Measurements from ENCODE around the gene RASA2. TPM values are rescaled to one million over a fixed set of nuclear protein-coding genes. Genes with fewer than 3 reads are reported as not detected.

Gene RASA2
- total and polyA plus RNA-seq, 9 of the 15 experiments (the other 6 are each of a cell fraction or from before 2014, with no cell fraction given): 2.0 to 12.8 (median 9.5) TPM

DNA sequence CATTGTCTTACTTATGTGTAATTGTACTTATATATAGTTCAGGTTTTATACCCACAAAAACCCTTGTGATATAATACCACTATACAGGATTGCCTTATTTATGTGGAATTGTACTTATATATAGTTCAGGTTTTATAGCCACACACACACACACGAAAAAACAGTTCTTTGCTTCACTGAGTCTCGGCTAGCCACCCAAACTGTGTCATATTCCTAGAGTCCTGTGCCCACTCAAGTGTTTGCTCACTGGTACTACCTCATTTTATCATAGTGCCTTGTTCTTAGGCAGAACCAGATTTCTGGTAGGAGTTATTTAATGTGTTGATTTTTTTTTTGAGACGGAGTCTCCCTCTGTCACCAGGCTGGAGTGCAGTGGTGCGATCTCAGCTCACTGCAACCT is 12.5 kb downstream of the RASA2 start:
- TF ChIP-seq, protein P1, sequence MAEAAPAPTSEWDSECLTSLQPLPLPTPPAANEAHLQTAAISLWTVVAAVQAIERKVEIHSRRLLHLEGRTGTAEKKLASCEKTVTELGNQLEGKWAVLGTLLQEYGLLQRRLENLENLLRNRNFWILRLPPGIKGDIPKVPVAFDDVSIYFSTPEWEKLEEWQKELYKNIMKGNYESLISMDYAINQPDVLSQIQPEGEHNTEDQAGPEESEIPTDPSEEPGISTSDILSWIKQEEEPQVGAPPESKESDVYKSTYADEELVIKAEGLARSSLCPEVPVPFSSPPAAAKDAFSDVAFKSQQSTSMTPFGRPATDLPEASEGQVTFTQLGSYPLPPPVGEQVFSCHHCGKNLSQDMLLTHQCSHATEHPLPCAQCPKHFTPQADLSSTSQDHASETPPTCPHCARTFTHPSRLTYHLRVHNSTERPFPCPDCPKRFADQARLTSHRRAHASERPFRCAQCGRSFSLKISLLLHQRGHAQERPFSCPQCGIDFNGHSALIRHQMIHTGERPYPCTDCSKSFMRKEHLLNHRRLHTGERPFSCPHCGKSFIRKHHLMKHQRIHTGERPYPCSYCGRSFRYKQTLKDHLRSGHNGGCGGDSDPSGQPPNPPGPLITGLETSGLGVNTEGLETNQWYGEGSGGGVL (CRISPR knock-in tag; IDR thresholded peaks at IDR 0.05): no peak
- no peak for TF ChIP-seq SIN3B (IDR thresholded peaks at IDR 0.05; ENCODE audit: low read depth)
- TF ChIP-seq, protein P2, sequence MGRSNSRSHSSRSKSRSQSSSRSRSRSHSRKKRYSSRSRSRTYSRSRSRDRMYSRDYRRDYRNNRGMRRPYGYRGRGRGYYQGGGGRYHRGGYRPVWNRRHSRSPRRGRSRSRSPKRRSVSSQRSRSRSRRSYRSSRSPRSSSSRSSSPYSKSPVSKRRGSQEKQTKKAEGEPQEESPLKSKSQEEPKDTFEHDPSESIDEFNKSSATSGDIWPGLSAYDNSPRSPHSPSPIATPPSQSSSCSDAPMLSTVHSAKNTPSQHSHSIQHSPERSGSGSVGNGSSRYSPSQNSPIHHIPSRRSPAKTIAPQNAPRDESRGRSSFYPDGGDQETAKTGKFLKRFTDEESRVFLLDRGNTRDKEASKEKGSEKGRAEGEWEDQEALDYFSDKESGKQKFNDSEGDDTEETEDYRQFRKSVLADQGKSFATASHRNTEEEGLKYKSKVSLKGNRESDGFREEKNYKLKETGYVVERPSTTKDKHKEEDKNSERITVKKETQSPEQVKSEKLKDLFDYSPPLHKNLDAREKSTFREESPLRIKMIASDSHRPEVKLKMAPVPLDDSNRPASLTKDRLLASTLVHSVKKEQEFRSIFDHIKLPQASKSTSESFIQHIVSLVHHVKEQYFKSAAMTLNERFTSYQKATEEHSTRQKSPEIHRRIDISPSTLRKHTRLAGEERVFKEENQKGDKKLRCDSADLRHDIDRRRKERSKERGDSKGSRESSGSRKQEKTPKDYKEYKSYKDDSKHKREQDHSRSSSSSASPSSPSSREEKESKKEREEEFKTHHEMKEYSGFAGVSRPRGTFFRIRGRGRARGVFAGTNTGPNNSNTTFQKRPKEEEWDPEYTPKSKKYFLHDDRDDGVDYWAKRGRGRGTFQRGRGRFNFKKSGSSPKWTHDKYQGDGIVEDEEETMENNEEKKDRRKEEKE (IDR thresholded peaks at IDR 0.05; ENCODE audit: borderline replicate concordance in 1 of 2, control insufficient read depth in 1 of 2, low read depth in 2 of 2, low read length in 1 of 2): no peak
- ChIA-PET POLR2A (interaction anchor here (1.4 kb wide), 1 partner anchor 12 kb away, joined by 3 read pairs; no protein-coding TSS in a partner anchor), CTCF (ENCODE audit: low intra/inter-chr PET ratio) (interaction anchor here (1.2 kb wide), 1 partner anchor 63 kb away, joined by 3 read pairs; no protein-coding TSS in a partner anchor)
- WGBS (ENCODE audit: insufficient coverage, low coverage, missing lambda C conversion rate): 91% methylated on average over 4 of the region's 4 CpGs
- no peaks in the 10 kb centered on the region for H4K20me1 ChIP-seq (replicated peaks; ENCODE audit: control insufficient read depth, insufficient read depth, low read length)
- DNase-seq (ENCODE audit: extremely low read depth in 1 of 4, low spot score in 3 of 4): no peak
- peaks cover 59% of the 10 kb centered on the region for H3K79me2 ChIP-seq (ENCODE audit: control insufficient read depth, insufficient read depth, low read length)
- no peaks in the 10 kb centered on the region for H3K9me3 ChIP-seq (replicated peaks; ENCODE audit: control insufficient read depth, insufficient read depth, low read depth, low read length)
- no peak for FAIRE-seq
- no peaks in the 10 kb centered on the region for H3K9me1 ChIP-seq (ENCODE audit: control insufficient read depth, insufficient read depth, low read length)
- no peak overlapping the region for H2AFZ ChIP-seq (ENCODE audit: low read depth, low read length)
- intact Hi-C loops (cut with micrococcal nuclease): no loop called here
- H3K36me3 ChIP-seq (ENCODE audit: control insufficient read depth, insufficient read depth, low read length): peaks cover 2% of the 10 kb centered on the region; the same call in 1 of the 3 replicates
- H3K27ac ChIP-seq (ENCODE audit: extremely low read depth, low read depth, low read length): no peak overlapping the region
- BruUV-seq (replicated peaks): no TSS peak
- H3K9ac ChIP-seq (ENCODE audit: insufficient read depth in 1 of 2, low read depth in 2 of 2, low read length in 2 of 2): no peak overlapping the region
- H3K4me3 ChIP-seq: no peak overlapping the region
- no peaks in the 10 kb centered on the region; a peak in 1 of 5 replicates for H3K4me1 ChIP-seq (replicated peaks in 1 of 2; ENCODE audit: control insufficient read depth in 2 of 2, insufficient read depth in 2 of 2, low read length in 2 of 2)
- ATAC-seq: no peak
- H3K4me2 ChIP-seq (ENCODE audit: insufficient read depth, low read length): no peak overlapping the region
- in situ Hi-C loops (cut with MboI): no loop called here
- no peaks in the 10 kb centered on the region for H3K27me3 ChIP-seq (ENCODE audit: control insufficient read depth in 2 of 2, insufficient read depth in 2 of 2, low read length in 2 of 2)

Data from K562 (cell line).